H9 (cell line): ENCODE measurements around the gene PAQR5. TPM values are rescaled to one million over a fixed set of nuclear protein-coding genes. Genes with fewer than 3 reads are reported as not detected.

ENCODE experiments used
- DNase-seq: peaks from one replicate; pipeline ENCODE4 v3.0.0-alpha.2; 2017
- H2AFZ ChIP-seq: one replicate; pipeline ENCODE4 v1.6.1; 2013; ENCODE audit warnings: mild to moderate bottlenecking, low read length, control low read depth, moderate library complexity
- H2AK5ac ChIP-seq: 2 replicates; pipeline ENCODE4 v1.6.1; 2013; ENCODE audit warnings: low read length, control low read depth, mixed read lengths; ENCODE audit not compliant: insufficient read length
- H2BK120ac ChIP-seq: one replicate; pipeline ENCODE4 v1.6.1; 2013; ENCODE audit warnings: low read depth, mild to moderate bottlenecking, low read length, control low read depth, inconsistent platforms; ENCODE audit not compliant: poor library complexity, severe bottlenecking
- H2BK12ac ChIP-seq: 2 replicates; pipeline ENCODE4 v1.6.1; 2013; ENCODE audit warnings: low read length, control low read depth, mixed read lengths, low read depth; ENCODE audit not compliant: insufficient read length
- H2BK15ac ChIP-seq: 2 replicates; pipeline ENCODE4 v1.6.1; 2013; ENCODE audit warnings: low read depth, low read length, control low read depth
- H2BK20ac ChIP-seq: one replicate; pipeline ENCODE4 v1.6.1; 2013; ENCODE audit warnings: low read depth, mild to moderate bottlenecking, low read length, control low read depth, inconsistent platforms; ENCODE audit not compliant: poor library complexity, severe bottlenecking
- H2BK5ac ChIP-seq: 2 replicates; pipeline ENCODE4 v1.6.1; 2013; ENCODE audit warnings: low read length, control low read depth, mixed read lengths; ENCODE audit not compliant: insufficient read length
- H3K14ac ChIP-seq: 2 replicates; pipeline ENCODE4 v1.6.1; 2013; ENCODE audit warnings: low read length, control low read depth; ENCODE audit not compliant: insufficient read depth
- H3K18ac ChIP-seq: 2 replicates; pipeline ENCODE4 v1.6.1; 2013; ENCODE audit warnings: low read depth, mild to moderate bottlenecking, mixed read lengths, low read length, control low read depth; ENCODE audit not compliant: insufficient read length
- H3K23ac ChIP-seq: 2 replicates; pipeline ENCODE4 v1.6.1; 2013; ENCODE audit warnings: low read length, control low read depth, mixed read lengths, low read depth; ENCODE audit not compliant: insufficient read length
- H3K23me2 ChIP-seq: 2 replicates; pipeline ENCODE4 v1.6.1; 2013; ENCODE audit warnings: low read depth, mild to moderate bottlenecking, mixed read lengths, low read length, control low read depth; ENCODE audit not compliant: insufficient read length, poor library complexity, severe bottlenecking
- H3K27ac ChIP-seq: 2 replicates; pipeline ENCODE4 v1.5.1; 2013; ENCODE audit warnings: low read length, control low read depth, mixed read lengths, low read depth; ENCODE audit not compliant: insufficient read length
- H3K27me3 ChIP-seq: 2 replicates; pipeline ENCODE4 v1.6.1; 2013; ENCODE audit warnings: low read length, control low read depth, inconsistent platforms; ENCODE audit not compliant: insufficient read depth
- H3K4ac ChIP-seq: 2 replicates; pipeline ENCODE4 v1.6.1; 2013; ENCODE audit warnings: low read depth, mild to moderate bottlenecking, control low read depth, inconsistent platforms, low read length, moderate library complexity
- H3K4me1 ChIP-seq: 2 replicates; pipeline ENCODE4 v1.6.1; 2013; ENCODE audit warnings: low read length, control low read depth, inconsistent platforms; ENCODE audit not compliant: insufficient read depth
- H3K4me2 ChIP-seq: 2 replicates; pipeline ENCODE4 v1.6.1; 2013; ENCODE audit warnings: low read length, control low read depth, mixed read lengths; ENCODE audit not compliant: insufficient read length, insufficient read depth
- H3K56ac ChIP-seq: 2 replicates; pipeline ENCODE4 v1.6.1; 2013; ENCODE audit warnings: low read depth, mild to moderate bottlenecking, mixed read lengths, low read length, control low read depth; ENCODE audit not compliant: insufficient read length
- H3K79me1 ChIP-seq: 2 replicates; pipeline ENCODE4 v1.6.1; 2013; ENCODE audit warnings: low read depth, mild to moderate bottlenecking, moderate library complexity, low read length, control low read depth, inconsistent platforms; ENCODE audit not compliant: insufficient read depth, poor library complexity, severe bottlenecking
- H3K79me2 ChIP-seq: 2 replicates; pipeline ENCODE4 v1.6.1; 2013; ENCODE audit warnings: low read length, control low read depth, inconsistent platforms; ENCODE audit not compliant: insufficient read depth
- H3K9ac ChIP-seq: 2 replicates; pipeline ENCODE4 v1.6.1; 2013; ENCODE audit warnings: low read length, control low read depth, mixed read lengths; ENCODE audit not compliant: insufficient read length; ENCODE audit errors: extremely low read depth
- H3K9me3 ChIP-seq: one replicate; pipeline ENCODE4 v1.6.1; 2013; ENCODE audit warnings: low read depth, low read length, inconsistent platforms; ENCODE audit not compliant: control insufficient read depth
- H3T11ph ChIP-seq: one replicate; pipeline ENCODE4 v1.6.1; 2013; ENCODE audit warnings: mild to moderate bottlenecking, low read length, control low read depth, inconsistent platforms
- H4K20me1 ChIP-seq: one replicate; pipeline ENCODE4 v1.6.1; 2013; ENCODE audit not compliant: control insufficient read depth, insufficient read length, insufficient read depth
- H4K5ac ChIP-seq: 2 replicates; pipeline ENCODE4 v1.6.1; 2013; ENCODE audit warnings: low read depth, mild to moderate bottlenecking, mixed read lengths, low read length, control low read depth; ENCODE audit not compliant: insufficient read length
- H4K8ac ChIP-seq: replicated peaks from 2 replicates; pipeline ENCODE4 v1.6.1; 2013; ENCODE audit warnings: low read length, control low read depth, mixed read lengths, low read depth; ENCODE audit not compliant: insufficient read length
- H4K91ac ChIP-seq: 2 replicates; pipeline ENCODE4 v1.6.1; 2013; ENCODE audit warnings: low read depth, mild to moderate bottlenecking, moderate library complexity, mixed read lengths, low read length, control low read depth; ENCODE audit not compliant: insufficient read length
- H3K27ac Mint-ChIP-seq, 3 experiments: 2 replicates in 2 of 3; 3 replicates in 1 of 3; pipeline ENCODE4 v1.8.0; 2020 to 2021; ENCODE audit warnings: mixed read lengths in 3 of 3, mild to moderate bottlenecking in 1 of 3, moderate library complexity in 1 of 3
- H3K27me3 Mint-ChIP-seq: 2 replicates; pipeline ENCODE4 v1.8.0; 2021; ENCODE audit warnings: low read depth, mild to moderate bottlenecking, moderate library complexity, mixed read lengths
- H3K36me3 Mint-ChIP-seq, 3 experiments: 2 replicates in 2 of 3; 3 replicates in 1 of 3; pipeline ENCODE4 v1.8.0; 2020 to 2021; ENCODE audit warnings: low read depth in 3 of 3, mixed read lengths in 3 of 3; ENCODE audit not compliant: insufficient read depth in 1 of 3
- H3K4me1 Mint-ChIP-seq, 2 experiments: 2 replicates each; pipeline ENCODE4 v1.8.0; 2020; ENCODE audit warnings: mixed read lengths in 2 of 2
- H3K4me3 Mint-ChIP-seq, 2 experiments: 2 replicates in 1 of 2; 3 replicates in 1 of 2; pipeline ENCODE4 v1.8.0; 2020 to 2021; ENCODE audit warnings: mild to moderate bottlenecking in 2 of 2, mixed read lengths in 2 of 2, moderate library complexity in 1 of 2
- H3K9me3 Mint-ChIP-seq, 2 experiments: 2 replicates in 1 of 2; 3 replicates in 1 of 2; pipeline ENCODE4 v1.8.0; 2020; ENCODE audit warnings: mild to moderate bottlenecking in 2 of 2, mixed read lengths in 2 of 2, moderate library complexity in 1 of 2
- CTCF ChIP-seq: fragments of 200-600 bp; sonication (generic); conservative IDR thresholded peaks from 3 replicates; pipeline ENCODE4 v1.8.0; 2021; ENCODE audit warnings: antibody characterized with exemption, mild to moderate bottlenecking
- WGBS: extraction: QIAGEN DNeasy Blood & Tissue Kit; methylation state at CpG from one replicate; pipeline ENCODE4 v1.1.7; 2013; ENCODE audit warnings: missing lambda C conversion rate, low lambda C conversion rate, mixed read lengths; ENCODE audit not compliant: insufficient read length; ENCODE audit errors: extremely low coverage; 5-methylcytosine and 5-hydroxymethylcytosine counted together
- total RNA-seq: library from RNA; stranded (reverse); gene quantifications from 2 replicates; pipeline ENCODE4 v1.2.1, GENCODE V29; 2021

The PAQR5 gene
- total RNA-seq, 1 experiment from 2014 or later, result 1.6 TPM

GRCh38 chr15:69439623-69440022 lies 140.9 kb downstream of the PAQR5 start:
- H2BK120ac ChIP-seq, result no peak overlapping the region
- Mint-ChIP-seq H3K27ac (no peak overlapping the region), H3K4me3 (no peak overlapping the region), H3K36me3 (peaks cover 46 to 87% (median 81%) of the 10 kb centered on the region in 3 experiments; a peak in 6 of 7 replicates), H3K9me3 (no peaks in the 10 kb centered on the region), H3K27me3 (no peaks in the 10 kb centered on the region), H3K4me1 (no peaks in the 10 kb centered on the region)
- no peak overlapping the region for H3K23ac ChIP-seq
- H3K79me2 ChIP-seq, result no peaks in the 10 kb centered on the region
- no peak overlapping the region for H4K91ac ChIP-seq
- no peak overlapping the region for H3K4ac ChIP-seq
- H4K5ac ChIP-seq, result no peak overlapping the region
- no CpG with 5 or more reads among the region's 4 CpGs for WGBS
- H3K9me3 ChIP-seq, result no peaks in the 10 kb centered on the region
- H2AFZ ChIP-seq, result no peak overlapping the region
- no peak overlapping the region for H3K27ac ChIP-seq
- H3K27me3 ChIP-seq, result no peaks in the 10 kb centered on the region
- no peak overlapping the region for H3K4me2 ChIP-seq
- no peaks in the 10 kb centered on the region for H4K20me1 ChIP-seq
- H3K23me2 ChIP-seq, result no peaks in the 10 kb centered on the region
- no peaks in the 10 kb centered on the region for H3K4me1 ChIP-seq
- no peak overlapping the region for H3T11ph ChIP-seq
- no peak overlapping the region for H2BK20ac ChIP-seq
- H2AK5ac ChIP-seq, result no peak overlapping the region
- H2BK12ac ChIP-seq, result no peak overlapping the region
- H2BK15ac ChIP-seq, result no peak overlapping the region
- DNase-seq, result no peak
- TF ChIP-seq CTCF, result no peak
- no peak overlapping the region for H2BK5ac ChIP-seq
- H3K79me1 ChIP-seq, result no peaks in the 10 kb centered on the region
- H3K56ac ChIP-seq, result no peak overlapping the region
- no peak overlapping the region for H3K9ac ChIP-seq
- no peak overlapping the region for H3K18ac ChIP-seq
- H3K14ac ChIP-seq, result no peak overlapping the region
- H4K8ac ChIP-seq, result no peak overlapping the region
